Endothelial cell of umbilical vein (primary cell): ENCODE measurements around the gene SRP9. TPM values are rescaled to one million over a fixed set of nuclear protein-coding genes. Genes with fewer than 3 reads are reported as not detected.
"Not testable (repeated sequence)": the region's sequence is repeated elsewhere in the genome, so short reads cannot be mapped to it uniquely, and the experiment has no call there.

ENCODE experiments used
- BruUV-seq: library from RNA; stranded (reverse); fragments of 400-500 nt; replicated peaks from 2 replicates; lab custom pipeline; 2021; lab: Mats Ljungman, UMichigan
- CTCF ChIA-PET: fragments of 300-600, 350-600 bp; sonication (Branson Sonifier 250); formaldehyde crosslinking; loops from one replicate; lab custom pipeline; 2021; ENCODE audit warnings: antibody characterized with exemption, inconsistent platforms; lab: Charles Lee
- POLR2A ChIA-PET: fragments of 300-600, 350-600 bp; sonication (Branson Sonifier 250); formaldehyde crosslinking; loops from one replicate; lab custom pipeline; 2021; ENCODE audit warnings: antibody characterized with exemption, inconsistent platforms; lab: Charles Lee
- DNase-seq: peaks from one replicate; pipeline ENCODE4 v3.0.0-alpha.2; 2011; ENCODE audit warnings: low read depth, low spot score
- FAIRE-seq: peaks from 2 replicates; lab custom pipeline; 2011; peaks lifted over from hg19 to GRCh38; lab: Jason Lieb, UNC
- H2AFZ ChIP-seq: 2 replicates; pipeline ENCODE4 v1.6.0; 2012; ENCODE audit warnings: low read depth, low read length, control low read depth, inconsistent platforms
- H3K27ac ChIP-seq: 2 replicates; pipeline ENCODE4 v1.5.1; 2011; ENCODE audit warnings: low read depth, mild to moderate bottlenecking, control low read depth, low read length, moderate library complexity; ENCODE audit not compliant: insufficient read depth
- H3K27me3 ChIP-seq, 2 experiments: 2 replicates each; pipeline versions ENCODE4 v1.6.0 to v1.6.1; 2011; ENCODE audit warnings: low read length in 2 of 2, mixed read lengths in 1 of 2; ENCODE audit not compliant: control insufficient read depth in 2 of 2, insufficient read depth in 2 of 2
- H3K36me3 ChIP-seq, 2 experiments: 2 replicates in 1 of 2; 3 replicates in 1 of 2; pipeline ENCODE4 v1.5.1; 2011; ENCODE audit warnings: low read length in 2 of 2, mild to moderate bottlenecking in 1 of 2, moderate library complexity in 1 of 2; ENCODE audit not compliant: control insufficient read depth in 2 of 2, insufficient read depth in 2 of 2; ENCODE audit errors: extremely low read depth in 1 of 2
- H3K4me1 ChIP-seq: 3 replicates; pipeline ENCODE4 v1.5.1; 2011; ENCODE audit warnings: mild to moderate bottlenecking, low read length; ENCODE audit not compliant: control insufficient read depth, insufficient read depth; ENCODE audit errors: extremely low read depth
- H3K4me2 ChIP-seq: 2 replicates; pipeline ENCODE4 v1.6.1; 2011; ENCODE audit warnings: low read length, control low read depth, mixed read lengths; ENCODE audit not compliant: insufficient read depth
- H3K4me3 ChIP-seq, 3 experiments: fragments of 200-600 bp in 1 of 3; sonication (generic), shearing (Covaris generic) in 1 of 3; replicated peaks in 1 of 3; 2 replicates each; pipeline ENCODE4 v1.5.1; 2011 to 2016; ENCODE audit warnings: control low read depth in 3 of 3, low read length in 3 of 3, mild to moderate bottlenecking in 2 of 3, inconsistent platforms in 1 of 3, low read depth in 1 of 3, moderate library complexity in 1 of 3; ENCODE audit not compliant: insufficient read depth in 1 of 3
- H3K79me2 ChIP-seq: 2 replicates; pipeline ENCODE4 v1.6.0; 2012; ENCODE audit warnings: low read length, inconsistent platforms; ENCODE audit not compliant: control insufficient read depth, insufficient read depth
- H3K9ac ChIP-seq: replicated peaks from 2 replicates; pipeline ENCODE3; 2011; ENCODE audit warnings: low read length, control low read depth; ENCODE audit not compliant: insufficient read depth; ENCODE audit errors: extremely low read depth
- H3K9me1 ChIP-seq: replicated peaks from 3 replicates; pipeline ENCODE4 v1.6.0; 2011; ENCODE audit warnings: mild to moderate bottlenecking, low read length; ENCODE audit not compliant: control insufficient read depth, insufficient read depth; ENCODE audit errors: extremely low read depth
- H3K9me3 ChIP-seq: replicated peaks from 2 replicates; pipeline ENCODE4 v1.5.1; 2012; ENCODE audit warnings: low read length, inconsistent platforms; ENCODE audit not compliant: control insufficient read depth, insufficient read depth
- H4K20me1 ChIP-seq: replicated peaks from 2 replicates; pipeline ENCODE3; 2011; ENCODE audit warnings: mild to moderate bottlenecking, low read length; ENCODE audit not compliant: control insufficient read depth, insufficient read depth; ENCODE audit errors: extremely low read depth
- EZH2 ChIP-seq: IDR thresholded peaks from 2 replicates; pipeline ENCODE4 v1.6.1; 2012; ENCODE audit warnings: borderline replicate concordance, low read depth, mild to moderate bottlenecking, moderate library complexity, low read length, inconsistent platforms; ENCODE audit not compliant: severe bottlenecking
- FOS ChIP-seq: IDR thresholded peaks from 2 replicates; pipeline ENCODE4 v1.6.1; 2011; ENCODE audit warnings: mild to moderate bottlenecking, low read length, moderate library complexity, borderline replicate concordance; ENCODE audit not compliant: insufficient read depth
- GATA2 ChIP-seq: IDR thresholded peaks from 2 replicates; pipeline ENCODE4 v1.7.0; 2011; ENCODE audit warnings: low read depth, mild to moderate bottlenecking, moderate library complexity, mixed read lengths, low read length; ENCODE audit not compliant: insufficient read length, insufficient read depth
- MYC ChIP-seq: IDR thresholded peaks from one replicate; pipeline ENCODE4 v1.6.1; 2011; ENCODE audit warnings: mild to moderate bottlenecking, low read depth, low read length
- POLR2A ChIP-seq: IDR thresholded peaks from 2 replicates; pipeline ENCODE4 v1.6.1; 2012; ENCODE audit warnings: low read depth, mild to moderate bottlenecking, control low read depth, low read length
- POLR2AphosphoS5 ChIP-seq: IDR thresholded peaks from 2 replicates; pipeline ENCODE4 v1.6.1; 2012; ENCODE audit warnings: low read depth, mild to moderate bottlenecking, control low read depth, low read length, moderate library complexity; ENCODE audit not compliant: insufficient read depth
- dilution Hi-C: fragments of 300-500 bp; cut with MboI; formaldehyde crosslinking; loops from one replicate; pipeline ENCODE4 v1.15.0; 2019; ENCODE audit warnings: low sequenced_read_pairs; ENCODE audit not compliant: extremely low pct_ligation_motif_present
- intact Hi-C: fragments of 100-400 bp; cut with micrococcal nuclease; formaldehyde crosslinking; loops from one replicate; pipeline ENCODE4 v1.10.0; 2022
- polyA plus RNA-seq, 4 experiments: library from polyadenylated mRNA; depleted of rRNA in 3 of 4; stranded (reverse) in 3 of 4; unstranded in 1 of 4; fragments of >200 nt; gene quantifications; 2 replicates each; pipeline versions ENCODE4 v1.2.1 to v1.2.3, GENCODE V29; 2011 to 2012; ENCODE audit warnings: missing spikeins in 1 of 4
- total RNA-seq: library from RNA; stranded (reverse); gene quantifications from 2 replicates; pipeline ENCODE4 v1.2.3, GENCODE V29; 2021
- TF ChIP-seq, protein P1 (sequence below): IDR thresholded peaks from 2 replicates; pipeline ENCODE4 v1.6.1; 2011; ENCODE audit not compliant: insufficient read depth, insufficient read length

The SRP9 gene
- total and polyA plus RNA-seq, 2 donors (not counting 3 experiments of a cell fraction or from before 2014, with no cell fraction given): 283 to 384 TPM

DNA sequence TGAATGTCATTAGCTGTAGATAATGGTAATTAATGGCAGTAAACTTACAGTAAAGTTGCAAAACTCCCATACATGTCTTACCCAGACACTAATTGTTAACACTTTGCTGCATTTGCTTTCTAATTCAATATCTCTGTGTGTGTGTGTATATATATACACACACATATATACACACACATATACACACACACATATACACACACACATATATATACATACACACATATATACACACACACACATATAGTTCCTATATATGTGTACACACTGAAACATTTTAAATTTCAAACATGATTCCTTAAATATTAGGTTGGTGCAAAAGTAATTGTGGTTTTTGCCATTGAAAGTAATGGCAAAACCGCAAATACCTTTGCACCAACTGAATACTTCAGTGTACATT, 28.6 kb downstream of the SRP9 start:
- no peak for TF ChIP-seq POLR2A
- CTCF ChIA-PET: no interaction called here
- no peak overlapping the region for H2AFZ ChIP-seq
- H3K4me3 ChIP-seq: no peak overlapping the region
- FAIRE-seq (no peak), DNase-seq (no peak)
- H3K27me3 ChIP-seq: no peaks in the 10 kb centered on the region
- no peaks in the 10 kb centered on the region for H3K79me2 ChIP-seq
- H3K4me1 ChIP-seq: peaks cover 8% of the 10 kb centered on the region
- H3K27ac ChIP-seq: no peak overlapping the region
- no TSS peak for BruUV-seq
- POLR2A ChIA-PET: no interaction called here
- no peaks in the 10 kb centered on the region for H3K9me3 ChIP-seq
- H3K9ac ChIP-seq: no peak overlapping the region
- dilution Hi-C loops (no loop called here), intact Hi-C loops (no loop called here)
- no peaks in the 10 kb centered on the region for H3K9me1 ChIP-seq
- no peaks in the 10 kb centered on the region for H4K20me1 ChIP-seq
- H3K4me2 ChIP-seq: no peak overlapping the region
- no peaks in the 10 kb centered on the region for H3K36me3 ChIP-seq

DNA sequence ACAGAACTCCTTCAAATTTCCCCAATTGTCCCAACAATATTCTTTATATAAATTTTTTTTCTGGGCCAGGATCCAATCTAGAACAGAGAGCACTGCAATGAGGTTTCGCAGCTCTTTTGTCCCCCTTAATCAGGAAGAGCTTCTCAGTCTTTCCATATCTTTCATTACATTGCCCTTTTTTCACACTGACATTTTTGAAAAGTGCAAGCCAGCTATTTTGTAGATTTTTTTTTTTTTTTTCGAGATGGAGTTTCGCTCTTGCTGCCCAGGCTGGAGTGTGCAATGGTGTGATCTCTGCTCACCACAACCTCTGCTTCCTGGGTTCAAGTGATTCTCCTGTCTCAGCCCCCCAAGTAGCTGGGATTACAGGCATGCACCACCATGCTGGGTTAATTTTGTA, 29.1 kb downstream of the SRP9 start:
- H3K4me2 ChIP-seq, FAIRE-seq, H4K20me1 ChIP-seq, H3K9ac ChIP-seq, BruUV-seq, CTCF ChIA-PET, H3K36me3 ChIP-seq, H3K4me1 ChIP-seq, DNase-seq, H3K79me2 ChIP-seq, H2AFZ ChIP-seq, H3K27ac ChIP-seq, H3K9me3 ChIP-seq, dilution Hi-C loops, intact Hi-C loops, H3K27me3 ChIP-seq, POLR2A ChIA-PET, H3K4me3 ChIP-seq, H3K9me1 ChIP-seq: not testable (repeated sequence)

DNA sequence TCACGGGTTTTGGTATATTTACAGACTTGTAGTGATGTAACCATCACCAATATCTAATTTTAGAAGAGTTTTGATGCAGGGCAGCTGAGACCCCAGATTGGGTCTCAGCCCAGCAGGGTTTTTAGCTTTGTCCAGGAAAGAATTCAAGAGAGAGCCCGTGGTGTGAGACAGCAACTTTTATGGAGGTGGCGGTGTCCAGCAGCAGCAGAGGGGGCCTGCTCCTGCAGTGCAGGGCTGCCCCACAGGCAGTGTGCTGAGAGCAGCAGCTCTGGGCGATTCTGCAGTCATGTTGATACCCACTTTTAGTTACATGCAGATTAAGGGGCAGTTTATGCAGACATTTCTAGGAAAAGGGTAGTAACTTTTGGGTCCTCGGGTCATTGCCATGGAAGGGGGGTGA, 30.5 kb downstream of the SRP9 start:
- H3K27me3 ChIP-seq: no peaks in the 10 kb centered on the region
- H3K4me2 ChIP-seq: no peak overlapping the region
- FAIRE-seq (no peak), DNase-seq (no peak)
- no peak overlapping the region for H3K9ac ChIP-seq
- BruUV-seq: no TSS peak
- H3K27ac ChIP-seq: no peak overlapping the region
- H3K79me2 ChIP-seq: no peaks in the 10 kb centered on the region
- no peak overlapping the region for H2AFZ ChIP-seq
- H3K4me3 ChIP-seq: no peak overlapping the region
- no peaks in the 10 kb centered on the region for H4K20me1 ChIP-seq
- dilution Hi-C loops (no loop called here), intact Hi-C loops (no loop called here)
- no peaks in the 10 kb centered on the region for H3K9me3 ChIP-seq
- peaks cover 8% of the 10 kb centered on the region for H3K4me1 ChIP-seq
- H3K9me1 ChIP-seq: no peaks in the 10 kb centered on the region
- H3K36me3 ChIP-seq: no peaks in the 10 kb centered on the region
- POLR2A ChIA-PET: no interaction called here
- CTCF ChIA-PET: interaction anchor here (1.5 kb wide), 1 partner anchor 30 kb away, joined by 7 read pairs; the partner anchor contains the start of gene SRP9
- TF ChIP-seq POLR2AphosphoS5: no peak
- TF ChIP-seq GATA2: no peak
- TF ChIP-seq EZH2: no peak
- TF ChIP-seq, protein P1, sequence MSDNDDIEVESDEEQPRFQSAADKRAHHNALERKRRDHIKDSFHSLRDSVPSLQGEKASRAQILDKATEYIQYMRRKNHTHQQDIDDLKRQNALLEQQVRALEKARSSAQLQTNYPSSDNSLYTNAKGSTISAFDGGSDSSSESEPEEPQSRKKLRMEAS: no peak
- TF ChIP-seq FOS: no peak
- no peak for TF ChIP-seq MYC
- TF ChIP-seq POLR2A: no peak
